ENCODE measurements around the gene MTMR2.
A peak's percentile ranks its signal among the peaks of the same experiment; 100 is the strongest.

Gene MTMR2

GRCh38 chr11:95925011-95925410 lies 1.1 kb upstream of the MTMR2 start:
- Mint-ChIP-seq H3K27ac (no peak overlapping the region), H3K4me3 (peak overlapping the region; percentile 44), H3K27me3 (ENCODE audit: low read depth) (peaks cover 8% of the 10 kb centered on the region), H3K9me3 (no peaks in the 10 kb centered on the region), H3K36me3 (ENCODE audit: low read depth) (peaks cover 2% of the 10 kb centered on the region), H3K4me1 (ENCODE audit: low read depth) (peaks cover 22% of the 10 kb centered on the region)
- no peak for DNase-seq (ENCODE audit: low spot score)

- H3K4me3 Mint-ChIP-seq: peak overlapping the region; percentile 91
- peaks cover 22% of the 10 kb centered on the region for H3K4me1 Mint-ChIP-seq (ENCODE audit: low read depth)
- DNase-seq (ENCODE audit: low spot score): no peak
- H3K27ac Mint-ChIP-seq: peak overlapping the region; percentile 91
- H3K9me3 Mint-ChIP-seq: no peaks in the 10 kb centered on the region
- peaks cover 8% of the 10 kb centered on the region for H3K27me3 Mint-ChIP-seq (ENCODE audit: low read depth)
- H3K36me3 Mint-ChIP-seq (ENCODE audit: low read depth): peaks cover 2% of the 10 kb centered on the region
Measured at GRCh38 chr11:95924414-95924760, 480 bp upstream of the MTMR2 start.

- Mint-ChIP-seq H3K36me3 (ENCODE audit: low read depth) (peaks cover 2% of the 10 kb centered on the region), H3K4me1 (ENCODE audit: low read depth) (peaks cover 24% of the 10 kb centered on the region), H3K27ac (peak overlapping the region; percentile 91), H3K9me3 (no peaks in the 10 kb centered on the region), H3K4me3 (peak overlapping the region; percentile 91), H3K27me3 (ENCODE audit: low read depth) (peaks cover 8% of the 10 kb centered on the region)
- DNase-seq (ENCODE audit: low spot score): no peak
Measured at GRCh38 chr11:95923439-95923727, 524 bp downstream of the MTMR2 start.

GRCh38 chr11:95922536-95923438 lies 1.1 kb downstream of the MTMR2 start:
- Mint-ChIP-seq H3K27ac (peak overlapping the region; percentile 91), H3K36me3 (ENCODE audit: low read depth) (peaks cover 2% of the 10 kb centered on the region), H3K9me3 (no peaks in the 10 kb centered on the region), H3K4me1 (ENCODE audit: low read depth) (peaks cover 24% of the 10 kb centered on the region), H3K4me3 (peak overlapping the region; percentile 91), H3K27me3 (ENCODE audit: low read depth) (peaks cover 8% of the 10 kb centered on the region)
- DNase-seq (ENCODE audit: low spot score): no peak

GRCh38 chr11:95922099-95922498 lies 1.8 kb downstream of the MTMR2 start:
- Mint-ChIP-seq H3K4me3 (peak overlapping the region; percentile 58), H3K9me3 (no peaks in the 10 kb centered on the region), H3K27me3 (ENCODE audit: low read depth) (peaks cover 8% of the 10 kb centered on the region), H3K36me3 (ENCODE audit: low read depth) (peaks cover 2% of the 10 kb centered on the region), H3K27ac (peak overlapping the region; percentile 6), H3K4me1 (ENCODE audit: low read depth) (peaks cover 24% of the 10 kb centered on the region)
- DNase-seq (ENCODE audit: low spot score): no peak

- H3K4me3 Mint-ChIP-seq: no peak overlapping the region
- H3K27ac Mint-ChIP-seq: no peak overlapping the region
- H3K4me1 Mint-ChIP-seq (ENCODE audit: low read depth): peaks cover 25% of the 10 kb centered on the region
Measured at GRCh38 chr11:95920460-95921105, 3.3 kb downstream of the MTMR2 start.

GRCh38 chr11:95919514-95919913 lies 4.4 kb downstream of the MTMR2 start:
- Mint-ChIP-seq H3K27ac (no peak overlapping the region), H3K9me3 (no peaks in the 10 kb centered on the region), H3K4me1 (ENCODE audit: low read depth) (peaks cover 19% of the 10 kb centered on the region), H3K36me3 (ENCODE audit: low read depth) (peaks cover 2% of the 10 kb centered on the region), H3K4me3 (no peak overlapping the region), H3K27me3 (ENCODE audit: low read depth) (no peaks in the 10 kb centered on the region)
- DNase-seq (ENCODE audit: low spot score): no peak

More at GRCh38 chr11:95920460-95921105, 3.3 kb downstream of the MTMR2 start:
- peaks cover 2% of the 10 kb centered on the region for H3K36me3 Mint-ChIP-seq (ENCODE audit: low read depth)
- H3K27me3 Mint-ChIP-seq (ENCODE audit: low read depth): no peaks in the 10 kb centered on the region
- no peaks in the 10 kb centered on the region for H3K9me3 Mint-ChIP-seq
- DNase-seq (ENCODE audit: low spot score): no peak

GRCh38 chr11:95918720-95919119 lies 5.2 kb downstream of the MTMR2 start:
- Mint-ChIP-seq H3K36me3 (ENCODE audit: low read depth) (peaks cover 2% of the 10 kb centered on the region), H3K27me3 (ENCODE audit: low read depth) (no peaks in the 10 kb centered on the region), H3K4me3 (no peak overlapping the region), H3K4me1 (ENCODE audit: low read depth) (peaks cover 17% of the 10 kb centered on the region), H3K9me3 (no peaks in the 10 kb centered on the region), H3K27ac (no peak overlapping the region)
- DNase-seq (ENCODE audit: low spot score): no peak

- Mint-ChIP-seq H3K4me3 (no peak overlapping the region), H3K9me3 (no peaks in the 10 kb centered on the region), H3K27ac (no peak overlapping the region), H3K27me3 (ENCODE audit: low read depth) (no peaks in the 10 kb centered on the region), H3K4me1 (ENCODE audit: low read depth) (peaks cover 17% of the 10 kb centered on the region), H3K36me3 (ENCODE audit: low read depth) (no peaks in the 10 kb centered on the region)
- DNase-seq (ENCODE audit: low spot score): no peak
Measured at GRCh38 chr11:95918056-95918455, 5.9 kb downstream of the MTMR2 start.

- Mint-ChIP-seq H3K27me3 (ENCODE audit: low read depth) (no peaks in the 10 kb centered on the region), H3K4me1 (ENCODE audit: low read depth) (peaks cover 14% of the 10 kb centered on the region), H3K9me3 (no peaks in the 10 kb centered on the region), H3K4me3 (no peak overlapping the region), H3K36me3 (ENCODE audit: low read depth) (no peaks in the 10 kb centered on the region), H3K27ac (no peak overlapping the region)
- DNase-seq (ENCODE audit: low spot score): no peak
Measured at GRCh38 chr11:95917193-95918036, 6.5 kb downstream of the MTMR2 start.

- DNase-seq (ENCODE audit: low spot score): no peak
- Mint-ChIP-seq H3K27me3 (ENCODE audit: low read depth) (no peaks in the 10 kb centered on the region), H3K36me3 (ENCODE audit: low read depth) (no peaks in the 10 kb centered on the region), H3K4me1 (ENCODE audit: low read depth) (peaks cover 10% of the 10 kb centered on the region), H3K9me3 (no peaks in the 10 kb centered on the region), H3K27ac (no peak overlapping the region), H3K4me3 (no peak overlapping the region)
Measured at GRCh38 chr11:95916049-95916448, 7.9 kb downstream of the MTMR2 start.

- Mint-ChIP-seq H3K4me3 (no peak overlapping the region), H3K9me3 (no peaks in the 10 kb centered on the region), H3K27ac (no peak overlapping the region)
Measured at GRCh38 chr11:95915051-95915450, 8.9 kb downstream of the MTMR2 start.

GRCh38 chr11:95913830-95914615 lies 9.9 kb downstream of the MTMR2 start:
- no peaks in the 10 kb centered on the region for H3K36me3 Mint-ChIP-seq (ENCODE audit: low read depth)
- no peaks in the 10 kb centered on the region for H3K9me3 Mint-ChIP-seq
- no peak overlapping the region for H3K4me3 Mint-ChIP-seq
- H3K4me1 Mint-ChIP-seq (ENCODE audit: low read depth): peaks cover 9% of the 10 kb centered on the region
- no peak overlapping the region for H3K27ac Mint-ChIP-seq
- H3K27me3 Mint-ChIP-seq (ENCODE audit: low read depth): no peaks in the 10 kb centered on the region
- no peak for DNase-seq (ENCODE audit: low spot score)

More at GRCh38 chr11:95915051-95915450, 8.9 kb downstream of the MTMR2 start:
- H3K4me1 Mint-ChIP-seq (ENCODE audit: low read depth): peaks cover 10% of the 10 kb centered on the region
- H3K36me3 Mint-ChIP-seq (ENCODE audit: low read depth): no peaks in the 10 kb centered on the region
- DNase-seq (ENCODE audit: low spot score): no peak
- H3K27me3 Mint-ChIP-seq (ENCODE audit: low read depth): no peaks in the 10 kb centered on the region

Data from T-helper 2 cell treated with Interferon-gamma antibody and Interleukin-4, amounts not matched to agents 5 μg/mL and 100 μg/mL, for 36 hours (primary cell).